NB4 (cell line): ENCODE results near the gene COL16A1.

ENCODE experiments used
- POLR2A ChIP-seq: IDR thresholded peaks from 2 replicates; pipeline ENCODE4 v1.6.1; 2011; ENCODE audit warnings: mild to moderate bottlenecking; ENCODE audit not compliant: insufficient read length; ENCODE audit errors: extremely low read depth
- TF ChIP-seq, protein P1 (sequence below): IDR thresholded peaks from one replicate; pipeline ENCODE4 v1.5.1; 2012; ENCODE audit warnings: low read depth, low read length
- TF ChIP-seq, protein P2 (sequence below): IDR thresholded peaks from 2 replicates; pipeline ENCODE4 v1.6.1; 2011; ENCODE audit warnings: low read depth, low read length

DNA sequence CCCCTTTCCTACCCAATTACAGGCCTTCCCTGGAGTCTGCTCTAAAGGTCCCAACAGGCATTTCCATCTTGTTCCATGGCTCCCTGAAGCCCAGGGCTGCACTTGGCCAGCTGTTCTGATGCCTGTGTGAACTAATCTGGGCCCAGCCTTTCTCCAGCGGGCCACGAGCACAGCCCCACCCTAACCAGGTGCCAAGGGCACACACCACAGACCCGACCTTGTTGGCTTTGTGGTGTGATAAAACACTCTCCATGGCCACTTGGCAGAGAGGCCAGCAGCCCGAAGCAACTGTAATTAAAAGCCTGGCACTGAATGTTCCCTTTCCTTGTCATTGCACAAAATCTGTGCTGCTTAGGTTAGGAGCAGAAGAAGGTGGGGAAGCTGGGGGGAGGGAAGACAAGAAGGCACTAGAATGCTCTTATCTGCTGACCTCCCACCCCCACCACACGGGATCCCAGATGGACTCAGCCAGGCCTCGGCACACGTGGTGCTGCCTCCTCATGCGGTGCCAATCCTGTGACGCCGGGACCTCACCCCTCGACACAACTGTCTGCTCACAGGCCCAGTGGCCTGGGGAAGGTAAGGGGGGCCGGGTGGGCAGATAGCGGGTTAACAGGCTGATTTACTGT is 76.4 kb downstream of the COL16A1 start:
- TF ChIP-seq, protein P1, sequence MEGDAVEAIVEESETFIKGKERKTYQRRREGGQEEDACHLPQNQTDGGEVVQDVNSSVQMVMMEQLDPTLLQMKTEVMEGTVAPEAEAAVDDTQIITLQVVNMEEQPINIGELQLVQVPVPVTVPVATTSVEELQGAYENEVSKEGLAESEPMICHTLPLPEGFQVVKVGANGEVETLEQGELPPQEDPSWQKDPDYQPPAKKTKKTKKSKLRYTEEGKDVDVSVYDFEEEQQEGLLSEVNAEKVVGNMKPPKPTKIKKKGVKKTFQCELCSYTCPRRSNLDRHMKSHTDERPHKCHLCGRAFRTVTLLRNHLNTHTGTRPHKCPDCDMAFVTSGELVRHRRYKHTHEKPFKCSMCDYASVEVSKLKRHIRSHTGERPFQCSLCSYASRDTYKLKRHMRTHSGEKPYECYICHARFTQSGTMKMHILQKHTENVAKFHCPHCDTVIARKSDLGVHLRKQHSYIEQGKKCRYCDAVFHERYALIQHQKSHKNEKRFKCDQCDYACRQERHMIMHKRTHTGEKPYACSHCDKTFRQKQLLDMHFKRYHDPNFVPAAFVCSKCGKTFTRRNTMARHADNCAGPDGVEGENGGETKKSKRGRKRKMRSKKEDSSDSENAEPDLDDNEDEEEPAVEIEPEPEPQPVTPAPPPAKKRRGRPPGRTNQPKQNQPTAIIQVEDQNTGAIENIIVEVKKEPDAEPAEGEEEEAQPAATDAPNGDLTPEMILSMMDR, result no peak
- no peak for TF ChIP-seq POLR2A
- TF ChIP-seq, protein P2, sequence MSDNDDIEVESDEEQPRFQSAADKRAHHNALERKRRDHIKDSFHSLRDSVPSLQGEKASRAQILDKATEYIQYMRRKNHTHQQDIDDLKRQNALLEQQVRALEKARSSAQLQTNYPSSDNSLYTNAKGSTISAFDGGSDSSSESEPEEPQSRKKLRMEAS, result no peak
